B cell (primary cell): ENCODE measurements around the gene POLD4.

Source experiments
- CTCF ChIP-seq: fragments of 200-600 bp; IDR thresholded peaks from one replicate; pipeline ENCODE4 v1.8.0; 2022; ENCODE audit warnings: antibody characterized with exemption, mild to moderate bottlenecking
- EZH2 ChIP-seq: IDR thresholded peaks from 2 replicates; pipeline ENCODE4 v1.6.1; 2012; ENCODE audit warnings: borderline replicate concordance, low read depth, mild to moderate bottlenecking, moderate library complexity, low read length; ENCODE audit not compliant: insufficient read depth, poor library complexity, severe bottlenecking

GRCh38 chr11:67317888-67318555, 35.3 kb downstream of the POLD4 start:
- TF ChIP-seq CTCF (no peak), EZH2 (no peak)
